K562 (cell line): ENCODE results near the gene PNPLA7. TPM values are rescaled to one million over a fixed set of nuclear protein-coding genes. Genes with fewer than 3 reads are reported as not detected.

Source experiments
- ATAC-seq: fragments of 200-7000 bp; cut with Tn5 transposase; 3 replicates; pipeline ENCODE4 v1.9.1; 2020; ENCODE audit warnings: moderate library complexity
- BruUV-seq: library from RNA; stranded (reverse); fragments of 400-500 nt; replicated peaks from 2 replicates; lab custom pipeline; 2021; lab: Mats Ljungman, UMichigan
- CTCF ChIA-PET: fragments of 300-600 bp; formaldehyde crosslinking; extraction: SDS; loops from one replicate; lab custom pipeline; 2021; ENCODE audit warnings: low intra/inter-chr PET ratio; lab: Yijun Ruan, JAX
- POLR2A ChIA-PET: fragments of 300-600, 350-650 bp; sonication (Branson Sonifier 250); formaldehyde crosslinking; extraction: SDS; loops from one replicate; lab custom pipeline; 2021; ENCODE audit warnings: antibody characterized with exemption, inconsistent platforms; lab: Yijun Ruan, JAX
- DNase-seq, 4 experiments: peaks; one replicate each; pipeline versions ENCODE4 v3.0.0 to v3.0.0-alpha.2; 2011 to 2018; ENCODE audit warnings: low spot score in 3 of 4, mixed read lengths in 3 of 4; ENCODE audit errors: extremely low read depth in 1 of 4
- FAIRE-seq: peaks from 2 replicates; lab custom pipeline; 2011; peaks lifted over from hg19 to GRCh38; lab: Jason Lieb, UNC
- H2AFZ ChIP-seq: 2 replicates; pipeline ENCODE4 v1.6.0; 2011; ENCODE audit warnings: low read depth, low read length, control low read depth, inconsistent platforms
- H3K27ac ChIP-seq: fragments of 200-600 bp; 3 replicates; pipeline ENCODE4 v1.8.0; 2011; ENCODE audit warnings: low read depth, mild to moderate bottlenecking, control low read depth, inconsistent platforms, low read length, moderate library complexity, mixed read lengths; ENCODE audit errors: extremely low read depth
- H3K27me3 ChIP-seq, 2 experiments: fragments of 300-600 bp in 1 of 2; 2 replicates in 1 of 2; 3 replicates in 1 of 2; pipeline versions ENCODE4 v1.6.0 to v1.8.0; 2011; ENCODE audit warnings: inconsistent platforms in 2 of 2, low read length in 2 of 2, mild to moderate bottlenecking in 1 of 2, mixed read lengths in 1 of 2, moderate library complexity in 1 of 2; ENCODE audit not compliant: control insufficient read depth in 2 of 2, insufficient read depth in 2 of 2
- H3K36me3 ChIP-seq: fragments of 300-600 bp; 3 replicates; pipeline ENCODE4 v1.8.0; 2011; ENCODE audit warnings: mild to moderate bottlenecking, low read length, inconsistent platforms; ENCODE audit not compliant: control insufficient read depth, insufficient read depth
- H3K4me1 ChIP-seq, 2 experiments: fragments of 200-600 bp in 1 of 2; replicated peaks in 1 of 2; 2 replicates in 1 of 2; 3 replicates in 1 of 2; pipeline versions ENCODE4 v1.5.1 to v1.8.0; 2011; ENCODE audit warnings: inconsistent platforms in 2 of 2, low read length in 2 of 2, mild to moderate bottlenecking in 1 of 2, mixed read lengths in 1 of 2, moderate library complexity in 1 of 2; ENCODE audit not compliant: control insufficient read depth in 2 of 2, insufficient read depth in 2 of 2
- H3K4me2 ChIP-seq: 2 replicates; pipeline ENCODE4 v1.6.1; 2011; ENCODE audit warnings: low read length, control low read depth, inconsistent platforms, mixed read lengths; ENCODE audit not compliant: insufficient read depth
- H3K4me3 ChIP-seq: fragments of 200-600 bp; sonication (generic), shearing (Covaris generic); 2 replicates; pipeline ENCODE4 v1.5.1; 2016; ENCODE audit warnings: control low read depth, inconsistent platforms
- H3K79me2 ChIP-seq: fragments of 200-600 bp; 3 replicates; pipeline ENCODE4 v1.8.0; 2011; ENCODE audit warnings: low read length, inconsistent platforms; ENCODE audit not compliant: control insufficient read depth, insufficient read depth
- H3K9ac ChIP-seq, 2 experiments: 2 replicates each; pipeline versions ENCODE4 v1.6.0 to v1.6.1; 2011; ENCODE audit warnings: low read depth in 2 of 2, low read length in 2 of 2, control low read depth in 1 of 2, inconsistent platforms in 1 of 2, mild to moderate bottlenecking in 1 of 2, mixed read lengths in 1 of 2; ENCODE audit not compliant: insufficient read depth in 1 of 2
- H3K9me1 ChIP-seq: one replicate; pipeline ENCODE4 v1.6.0; 2011; ENCODE audit warnings: inconsistent platforms, mild to moderate bottlenecking, low read length, moderate library complexity; ENCODE audit not compliant: control insufficient read depth, insufficient read depth
- H3K9me3 ChIP-seq: replicated peaks from 2 replicates; pipeline ENCODE4 v1.5.1; 2011; ENCODE audit warnings: low read depth, low read length, inconsistent platforms; ENCODE audit not compliant: control insufficient read depth, insufficient read depth
- H4K20me1 ChIP-seq: replicated peaks from 2 replicates; pipeline ENCODE4 v1.6.1; 2011; ENCODE audit warnings: low read length, inconsistent platforms, mixed read lengths; ENCODE audit not compliant: control insufficient read depth, insufficient read depth
- CBX1 ChIP-seq: sonication (generic); IDR thresholded peaks from 2 replicates; pipeline ENCODE4 v1.6.1; 2016; ENCODE audit warnings: antibody characterized with exemption, low read depth, mild to moderate bottlenecking
- NFRKB ChIP-seq: fragments of 450-650 bp; IDR thresholded peaks from 2 replicates; pipeline ENCODE4 v1.6.1; 2016; ENCODE audit warnings: low read depth
- PHB ChIP-seq: fragments of 250-450 bp; sonication (Bioruptor Pico); IDR thresholded peaks from 2 replicates; pipeline ENCODE4 v1.5.0; 2021
- RFX1 ChIP-seq: fragments of 450-650 bp; IDR thresholded peaks from 2 replicates; pipeline ENCODE4 v1.6.1; 2016; ENCODE audit warnings: mild to moderate bottlenecking, moderate library complexity
- SIX5 ChIP-seq, 2 experiments: IDR thresholded peaks; 2 replicates each; pipeline ENCODE4 v1.6.1; 2011; ENCODE audit warnings: low read length in 2 of 2, borderline replicate concordance in 1 of 2, low read depth in 1 of 2, mild to moderate bottlenecking in 1 of 2, moderate library complexity in 1 of 2; ENCODE audit not compliant: insufficient read depth in 1 of 2
- SP1 ChIP-seq: sonication (generic); formaldehyde crosslinking; IDR thresholded peaks from 2 replicates; pipeline ENCODE4 v1.8.1; 2022; ENCODE audit warnings: mild to moderate bottlenecking, missing genetic modification reagents
- TBL1XR1 ChIP-seq, 2 experiments: IDR thresholded peaks; 2 replicates each; pipeline ENCODE4 v1.6.1; 2012; ENCODE audit warnings: improper control_type of control experiment in 2 of 2, low read length in 2 of 2, mild to moderate bottlenecking in 1 of 2
- ZNF24 ChIP-seq: fragments of 450-650 bp; IDR thresholded peaks from 2 replicates; pipeline ENCODE4 v1.6.1; 2016
- ZNF766 ChIP-seq: fragments of 200-800 bp; sonication (Bioruptor generic); conservative IDR thresholded peaks from 2 replicates; pipeline ENCODE4 v1.6.1; 2016; ENCODE audit warnings: missing genetic modification characterization, missing compliant biosample characterization
- WGBS: fragments of 100-300 bp; shearing (Covaris generic); methylation state at CpG from one replicate; pipeline ENCODE4 v1.1.6; 2016; ENCODE audit warnings: low coverage, mixed read lengths; ENCODE audit not compliant: insufficient coverage; ENCODE audit errors: missing lambda C conversion rate; 5-methylcytosine and 5-hydroxymethylcytosine counted together
- in situ Hi-C: fragments of 300-500 bp; cut with MboI; formaldehyde crosslinking; loops from 4 replicates; pipeline ENCODE4 v1.15.0; 2018; ENCODE audit warnings: inconsistent platforms, mixed read lengths
- intact Hi-C: fragments of 100-400 bp; cut with micrococcal nuclease; formaldehyde crosslinking; loops from 2 replicates; pipeline ENCODE4 v1.14.2; 2022
- polyA plus RNA-seq, 8 experiments: library from polyadenylated mRNA; depleted of rRNA in 4 of 8; stranded (reverse) in 5 of 8; unstranded in 3 of 8; fragments of >200 nt; fragmentation: Nextera tagmentation in 2 of 8; fragmentation: Illumina TruSeq in 1 of 8; extraction: Ambion mirVana in 2 of 8; extraction: Trizol in 1 of 8; gene quantifications; 2 replicates each; pipeline versions ENCODE4 v1.2.1 to v1.2.3, GENCODE V29; 2011 to 2014; ENCODE audit warnings: inconsistent platforms in 1 of 8, missing spikeins in 1 of 8
- total RNA-seq, 7 experiments: library from RNA; depleted of rRNA in 6 of 7; stranded (reverse); fragments of >200 nt in 6 of 7; fragmentation: Illumina TruSeq in 2 of 7; extraction: Trizol in 2 of 7; gene quantifications; 2 replicates each; pipeline versions ENCODE4 v1.2.1 to v1.2.3, GENCODE V29; 2011 to 2021; ENCODE audit warnings: low replicate concordance in 1 of 7
- TF ChIP-seq, protein P1 (sequence below): fragments of 450-650 bp; IDR thresholded peaks from one replicate; pipeline ENCODE4 v1.6.1; 2018; ENCODE audit warnings: mild to moderate bottlenecking, moderate library complexity; ENCODE audit not compliant: partially characterized antibody
- TF ChIP-seq, protein P2 (sequence below): fragments of 450-650 bp; IDR thresholded peaks from 2 replicates; pipeline ENCODE4 v1.7.0; 2016; ENCODE audit warnings: borderline replicate concordance
- TF ChIP-seq, protein P3 (sequence below): fragments of 450-650 bp; IDR thresholded peaks from 2 replicates; pipeline ENCODE4 v1.6.1; 2016; ENCODE audit warnings: low read depth

The PNPLA7 gene
- total and polyA plus RNA-seq, 9 of the 15 experiments (the other 6 are each of a cell fraction or from before 2014, with no cell fraction given): 0.01 to 0.85 (median 0.19) TPM; not detected in 1

DNA sequence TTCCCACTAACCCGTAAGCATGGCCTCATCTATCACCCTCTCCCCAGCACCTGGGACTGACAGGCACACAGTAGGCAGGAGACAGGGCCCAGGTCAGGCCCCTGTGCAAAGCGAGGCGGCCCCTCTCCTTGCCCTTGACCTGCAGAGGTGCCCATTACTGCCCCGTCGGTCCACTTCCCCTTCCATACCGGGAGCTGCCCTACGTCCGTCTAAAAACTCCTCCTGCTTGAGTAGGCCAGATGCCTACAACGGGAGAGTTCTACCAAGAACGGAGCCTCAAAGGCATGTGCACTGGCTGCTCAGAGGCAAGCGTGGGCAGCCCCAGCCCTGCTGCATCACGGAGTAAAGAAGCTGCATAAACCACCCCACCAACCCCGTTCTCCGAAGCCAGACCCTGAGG, 33.1 kb upstream of the PNPLA7 start:
- Histone ChIP-seq H3K36me3 (peaks cover 83% of the 10 kb centered on the region; the same call in 2 of the 3 replicates), H3K9me1 (peaks cover 8% of the 10 kb centered on the region), H3K79me2 (peaks cover 15% of the 10 kb centered on the region), H3K27me3 (no peaks in the 10 kb centered on the region), H3K9ac (peak overlapping the region in 1 of 2 experiments; percentile 83; a peak in 2 of 4 replicates), H3K4me2 (no peak overlapping the region)
- BruUV-seq: no TSS peak
- intact Hi-C loops: loop anchor here (10.0 kb wide), 1 partner anchor 91 kb away; no protein-coding TSS in a partner anchor
- ATAC-seq (no peak), DNase-seq (no peak)
- TF ChIP-seq SP1 (CRISPR knock-in tag): no peak
- TF ChIP-seq ZNF766 (CRISPR knock-in tag): no peak
- TF ChIP-seq CBX1: no peak
- no peak for TF ChIP-seq NFRKB
- TF ChIP-seq ZNF24: no peak
- TF ChIP-seq, protein P1, sequence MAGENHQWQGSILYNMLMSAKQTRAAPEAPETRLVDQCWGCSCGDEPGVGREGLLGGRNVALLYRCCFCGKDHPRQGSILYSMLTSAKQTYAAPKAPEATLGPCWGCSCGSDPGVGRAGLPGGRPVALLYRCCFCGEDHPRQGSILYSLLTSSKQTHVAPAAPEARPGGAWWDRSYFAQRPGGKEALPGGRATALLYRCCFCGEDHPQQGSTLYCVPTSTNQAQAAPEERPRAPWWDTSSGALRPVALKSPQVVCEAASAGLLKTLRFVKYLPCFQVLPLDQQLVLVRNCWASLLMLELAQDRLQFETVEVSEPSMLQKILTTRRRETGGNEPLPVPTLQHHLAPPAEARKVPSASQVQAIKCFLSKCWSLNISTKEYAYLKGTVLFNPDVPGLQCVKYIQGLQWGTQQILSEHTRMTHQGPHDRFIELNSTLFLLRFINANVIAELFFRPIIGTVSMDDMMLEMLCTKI: no peak
- TF ChIP-seq, protein P2, sequence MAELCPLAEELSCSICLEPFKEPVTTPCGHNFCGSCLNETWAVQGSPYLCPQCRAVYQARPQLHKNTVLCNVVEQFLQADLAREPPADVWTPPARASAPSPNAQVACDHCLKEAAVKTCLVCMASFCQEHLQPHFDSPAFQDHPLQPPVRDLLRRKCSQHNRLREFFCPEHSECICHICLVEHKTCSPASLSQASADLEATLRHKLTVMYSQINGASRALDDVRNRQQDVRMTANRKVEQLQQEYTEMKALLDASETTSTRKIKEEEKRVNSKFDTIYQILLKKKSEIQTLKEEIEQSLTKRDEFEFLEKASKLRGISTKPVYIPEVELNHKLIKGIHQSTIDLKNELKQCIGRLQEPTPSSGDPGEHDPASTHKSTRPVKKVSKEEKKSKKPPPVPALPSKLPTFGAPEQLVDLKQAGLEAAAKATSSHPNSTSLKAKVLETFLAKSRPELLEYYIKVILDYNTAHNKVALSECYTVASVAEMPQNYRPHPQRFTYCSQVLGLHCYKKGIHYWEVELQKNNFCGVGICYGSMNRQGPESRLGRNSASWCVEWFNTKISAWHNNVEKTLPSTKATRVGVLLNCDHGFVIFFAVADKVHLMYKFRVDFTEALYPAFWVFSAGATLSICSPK: no peak
- TF ChIP-seq PHB (CRISPR knock-in tag): no peak
- TF ChIP-seq SIX5 (IDR thresholded peaks at IDR 0.05; ENCODE audit: borderline replicate concordance in 1 of 2, insufficient read depth in 1 of 2, low read depth in 1 of 2, low read length in 2 of 2): no peak
- no peak for TF ChIP-seq TBL1XR1 (IDR thresholded peaks at IDR 0.05; ENCODE audit: low read length in 2 of 2)
- TF ChIP-seq RFX1: no peak
- TF ChIP-seq, protein P3, sequence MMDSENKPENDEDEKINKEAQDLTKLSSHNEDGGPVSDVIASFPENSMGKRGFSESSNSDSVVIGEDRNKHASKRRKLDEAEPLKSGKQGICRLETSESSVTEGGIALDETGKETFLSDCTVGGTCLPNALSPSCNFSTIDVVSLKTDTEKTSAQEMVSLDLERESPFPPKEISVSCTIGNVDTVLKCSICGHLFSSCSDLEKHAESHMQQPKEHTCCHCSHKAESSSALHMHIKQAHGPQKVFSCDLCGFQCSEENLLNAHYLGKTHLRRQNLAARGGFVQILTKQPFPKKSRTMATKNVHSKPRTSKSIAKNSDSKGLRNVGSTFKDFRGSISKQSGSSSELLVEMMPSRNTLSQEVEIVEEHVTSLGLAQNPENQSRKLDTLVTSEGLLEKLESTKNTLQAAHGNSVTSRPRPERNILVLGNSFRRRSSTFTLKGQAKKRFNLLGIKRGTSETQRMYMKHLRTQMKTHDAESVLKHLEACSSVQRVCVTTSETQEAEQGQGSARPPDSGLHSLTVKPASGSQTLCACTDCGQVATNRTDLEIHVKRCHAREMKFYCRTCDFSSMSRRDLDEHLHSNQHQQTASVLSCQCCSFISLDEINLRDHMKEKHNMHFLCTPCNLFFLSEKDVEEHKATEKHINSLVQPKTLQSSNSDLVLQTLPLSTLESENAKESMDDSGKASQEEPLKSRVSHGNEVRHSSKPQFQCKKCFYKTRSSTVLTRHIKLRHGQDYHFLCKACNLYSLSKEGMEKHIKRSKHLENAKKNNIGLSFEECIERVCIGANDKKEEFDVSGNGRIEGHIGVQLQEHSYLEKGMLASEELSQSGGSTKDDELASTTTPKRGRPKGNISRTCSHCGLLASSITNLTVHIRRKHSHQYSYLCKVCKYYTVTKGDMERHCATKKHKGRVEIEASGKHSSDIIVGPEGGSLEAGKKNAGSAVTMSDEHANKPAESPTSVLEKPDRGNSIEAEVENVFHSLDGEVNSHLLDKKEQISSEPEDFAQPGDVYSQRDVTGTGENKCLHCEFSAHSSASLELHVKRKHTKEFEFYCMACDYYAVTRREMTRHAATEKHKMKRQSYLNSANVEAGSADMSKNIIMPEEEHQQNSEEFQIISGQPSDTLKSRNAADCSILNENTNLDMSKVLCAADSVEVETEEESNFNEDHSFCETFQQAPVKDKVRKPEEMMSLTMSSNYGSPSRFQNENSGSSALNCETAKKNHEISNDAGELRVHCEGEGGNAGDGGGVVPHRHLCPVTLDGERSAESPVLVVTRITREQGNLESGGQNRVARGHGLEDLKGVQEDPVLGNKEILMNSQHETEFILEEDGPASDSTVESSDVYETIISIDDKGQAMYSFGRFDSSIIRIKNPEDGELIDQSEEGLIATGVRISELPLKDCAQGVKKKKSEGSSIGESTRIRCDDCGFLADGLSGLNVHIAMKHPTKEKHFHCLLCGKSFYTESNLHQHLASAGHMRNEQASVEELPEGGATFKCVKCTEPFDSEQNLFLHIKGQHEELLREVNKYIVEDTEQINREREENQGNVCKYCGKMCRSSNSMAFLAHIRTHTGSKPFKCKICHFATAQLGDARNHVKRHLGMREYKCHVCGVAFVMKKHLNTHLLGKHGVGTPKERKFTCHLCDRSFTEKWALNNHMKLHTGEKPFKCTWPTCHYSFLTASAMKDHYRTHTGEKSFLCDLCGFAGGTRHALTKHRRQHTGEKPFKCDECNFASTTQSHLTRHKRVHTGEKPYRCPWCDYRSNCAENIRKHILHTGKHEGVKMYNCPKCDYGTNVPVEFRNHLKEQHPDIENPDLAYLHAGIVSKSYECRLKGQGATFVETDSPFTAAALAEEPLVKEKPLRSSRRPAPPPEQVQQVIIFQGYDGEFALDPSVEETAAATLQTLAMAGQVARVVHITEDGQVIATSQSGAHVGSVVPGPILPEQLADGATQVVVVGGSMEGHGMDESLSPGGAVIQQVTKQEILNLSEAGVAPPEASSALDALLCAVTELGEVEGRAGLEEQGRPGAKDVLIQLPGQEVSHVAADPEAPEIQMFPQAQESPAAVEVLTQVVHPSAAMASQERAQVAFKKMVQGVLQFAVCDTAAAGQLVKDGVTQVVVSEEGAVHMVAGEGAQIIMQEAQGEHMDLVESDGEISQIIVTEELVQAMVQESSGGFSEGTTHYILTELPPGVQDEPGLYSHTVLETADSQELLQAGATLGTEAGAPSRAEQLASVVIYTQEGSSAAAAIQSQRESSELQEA: no peak
- TF ChIP-seq, all 486 proteins: peak for 0
- in situ Hi-C loops: no loop called here
- Histone ChIP-seq H4K20me1 (peaks cover 9% of the 10 kb centered on the region; the same call in 1 of the 2 replicates), H3K4me1 (peaks cover 6 to 65% of the 10 kb centered on the region in 2 experiments; a peak in 4 of 5 replicates), H3K4me3 (no peak overlapping the region), H2AFZ (no peak overlapping the region), H3K9me3 (no peaks in the 10 kb centered on the region), H3K27ac (no peak overlapping the region)
- CTCF ChIA-PET: interaction anchor here (0.8 to 1.2 kb wide), 2 partner anchors 29 to 189 kb away, joined by 3 read pairs; no protein-coding TSS in a partner anchor
- 84% methylated on average over 11 of the region's 14 CpGs for WGBS
- FAIRE-seq: no peak
- POLR2A ChIA-PET: interaction anchor here (0.5 to 0.6 kb wide), 2 partner anchors 703 to 805 kb away, joined by 3 to 4 read pairs; no protein-coding TSS in a partner anchor
